NCI-H2171 treated with DMSO at 0.1 percent for 48 hours (cell line): ENCODE measurements around the gene TAF4.
"Not testable (repeated sequence)": the region's sequence is repeated elsewhere in the genome, so short reads cannot be mapped to it uniquely, and the experiment has no call there.

Experiments used
- DNase-seq: peaks from one replicate; lab custom pipeline; 2025; lab: John Stamatoyannopoulos, UW

Gene TAF4

DNA sequence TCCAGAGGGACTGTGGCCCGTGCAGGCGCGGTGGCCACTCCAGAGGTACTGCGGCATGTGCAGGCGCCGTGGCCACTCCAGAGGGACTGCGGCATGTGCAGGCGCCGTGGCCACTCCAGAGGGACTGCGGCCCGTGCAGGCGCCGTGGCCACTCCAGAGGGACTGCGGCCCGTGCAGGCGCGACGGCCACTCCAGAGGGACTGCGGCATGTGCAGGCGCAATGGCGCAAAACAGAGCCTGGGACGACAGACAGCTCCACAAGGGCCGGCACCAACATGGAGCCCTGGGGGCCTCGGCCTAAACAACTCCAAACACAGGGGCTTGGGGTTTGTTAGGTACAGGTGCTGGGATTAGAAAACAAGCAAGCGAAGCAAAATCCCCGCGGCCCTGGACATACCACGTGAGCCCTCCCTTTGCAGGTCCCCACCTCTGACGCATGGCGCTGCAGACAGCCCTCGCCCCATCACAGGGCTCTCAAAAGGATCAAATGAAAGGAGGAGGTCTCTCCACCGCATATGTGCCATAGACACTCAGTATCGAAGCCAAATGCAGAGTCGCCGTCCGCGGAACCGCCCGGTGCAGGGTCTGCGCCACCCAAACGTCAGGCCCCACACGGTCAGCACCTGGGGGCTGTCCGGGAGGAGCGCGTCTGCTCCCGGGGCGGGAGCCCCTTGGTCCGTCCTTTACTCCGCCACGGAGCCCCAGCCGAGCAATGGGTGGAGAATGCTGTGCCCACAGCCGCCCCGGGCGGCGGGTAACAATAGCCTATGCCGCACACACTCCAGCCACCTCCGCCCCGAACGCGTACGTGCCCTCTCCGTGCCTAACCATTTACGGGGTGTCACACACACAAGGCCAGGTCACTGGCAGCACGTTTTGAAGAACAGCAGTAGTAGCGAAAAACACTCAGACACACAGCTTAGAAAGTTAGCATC lies 85.7 kb downstream of the TAF4 start:
- no peak for DNase-seq

DNA sequence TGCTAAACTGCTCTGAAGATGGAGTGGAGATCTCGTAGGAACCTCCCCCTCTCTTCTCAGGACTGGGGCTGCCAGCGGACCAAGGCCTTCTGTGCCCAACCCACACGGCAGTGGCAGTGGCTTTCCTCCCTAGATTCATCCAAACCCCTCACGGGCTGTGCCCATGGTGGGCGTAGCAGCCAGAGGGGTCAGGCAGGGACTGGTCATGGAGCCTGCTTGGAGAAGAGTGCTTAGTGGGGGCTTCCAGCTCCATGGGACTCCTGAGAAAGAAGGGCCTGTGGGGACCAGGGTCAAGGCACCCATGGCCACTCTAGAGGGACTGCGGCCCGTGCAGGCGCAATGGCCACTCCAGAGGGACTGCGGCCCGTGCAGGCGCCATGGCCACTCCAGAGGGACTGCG lies 86.6 kb downstream of the TAF4 start:
- no peak for DNase-seq

DNA sequence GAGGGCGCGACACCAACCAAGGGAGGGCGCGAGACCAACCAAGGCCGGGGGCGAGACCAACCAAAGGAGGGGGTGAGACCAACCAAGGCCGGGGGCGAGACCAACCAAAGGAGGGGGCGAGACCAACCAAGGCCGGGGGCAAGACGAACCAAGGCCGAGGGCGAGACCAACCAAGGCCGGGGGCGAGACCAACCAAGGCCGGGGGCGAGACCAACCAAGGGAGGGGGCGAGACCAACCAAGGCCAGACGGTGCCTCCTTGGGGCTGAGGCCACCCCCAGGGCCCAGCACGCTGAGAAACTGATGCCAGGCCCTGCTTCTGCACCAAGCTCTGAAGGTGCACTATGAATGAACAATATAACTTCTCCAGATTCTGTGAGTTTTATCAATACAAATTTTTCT lies 87.2 kb downstream of the TAF4 start:
- DNase-seq: no peak

DNA sequence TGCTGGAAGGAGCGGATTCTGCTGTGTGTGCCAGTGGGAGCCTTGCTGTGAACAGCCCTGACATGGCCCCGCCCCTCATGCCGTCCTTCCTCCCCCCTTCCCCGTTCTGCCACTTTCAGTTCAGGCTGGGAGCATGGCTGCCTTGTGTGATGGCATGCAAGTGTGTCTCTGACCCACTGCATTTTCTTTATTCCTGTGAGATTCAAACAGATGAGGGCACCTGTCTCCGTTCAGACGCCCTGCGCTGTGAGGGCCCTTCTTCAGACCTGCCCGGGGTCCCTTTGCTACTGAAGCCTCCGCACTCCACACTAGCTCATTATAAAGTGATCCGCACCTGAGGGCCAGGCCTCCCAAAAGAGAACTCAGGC lies 88.3 kb downstream of the TAF4 start:
- no peak for DNase-seq

DNA sequence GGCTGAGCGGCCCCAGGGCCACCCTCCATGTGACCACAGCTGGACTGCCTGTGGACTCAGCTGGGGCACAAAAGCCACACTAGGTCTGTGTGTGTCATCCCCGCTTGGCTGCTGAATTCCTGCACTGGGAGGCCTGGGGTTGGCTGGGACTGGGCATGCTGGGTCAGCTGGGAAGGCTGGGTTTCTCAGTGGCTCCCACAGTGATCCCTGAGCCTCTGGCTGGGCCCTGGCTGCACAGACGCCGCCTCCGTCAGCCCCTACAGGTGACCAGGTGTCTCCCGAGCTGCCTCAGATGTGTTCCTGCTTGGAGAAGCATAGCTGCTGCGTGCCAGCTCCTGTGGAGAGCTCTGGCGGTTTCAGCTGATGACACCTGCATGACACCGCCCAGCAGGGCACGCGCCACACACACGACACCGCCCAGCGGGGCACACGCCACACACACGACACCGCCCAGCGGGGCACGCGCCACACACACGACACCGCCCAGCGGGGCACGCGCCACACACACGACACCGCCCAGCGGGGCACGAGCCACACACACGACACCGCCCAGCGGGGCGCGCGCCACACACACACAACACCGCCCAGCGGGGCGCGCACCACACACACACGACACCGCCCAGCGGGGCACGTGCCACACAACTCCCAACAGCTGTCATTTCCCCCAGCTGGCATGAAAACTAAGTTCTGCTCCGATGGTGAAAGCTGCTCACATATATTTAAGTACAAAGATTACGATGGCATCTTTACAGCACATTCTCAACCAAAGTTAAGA lies 88.8 kb downstream of the TAF4 start:
- DNase-seq: no peak

DNA sequence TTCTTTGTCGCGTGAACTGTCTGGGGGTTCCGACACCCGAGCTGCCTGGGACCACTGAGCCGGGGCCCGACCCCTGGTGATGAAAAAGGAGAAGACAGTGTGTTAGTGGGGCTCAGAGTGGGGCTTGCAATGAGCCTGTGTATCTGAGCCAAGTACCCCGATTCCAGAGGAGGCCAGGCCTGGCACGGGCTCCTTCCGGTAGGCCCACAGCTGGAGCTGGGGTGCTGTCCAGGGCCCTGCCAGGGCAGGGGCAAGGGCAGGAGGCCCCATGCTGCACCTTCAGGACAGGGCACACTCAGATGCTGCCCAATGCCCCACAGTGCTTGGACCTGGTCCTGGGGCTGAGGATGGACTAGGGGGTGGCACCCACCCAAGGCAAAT lies 89.4 kb downstream of the TAF4 start:
- no peak for DNase-seq

DNA sequence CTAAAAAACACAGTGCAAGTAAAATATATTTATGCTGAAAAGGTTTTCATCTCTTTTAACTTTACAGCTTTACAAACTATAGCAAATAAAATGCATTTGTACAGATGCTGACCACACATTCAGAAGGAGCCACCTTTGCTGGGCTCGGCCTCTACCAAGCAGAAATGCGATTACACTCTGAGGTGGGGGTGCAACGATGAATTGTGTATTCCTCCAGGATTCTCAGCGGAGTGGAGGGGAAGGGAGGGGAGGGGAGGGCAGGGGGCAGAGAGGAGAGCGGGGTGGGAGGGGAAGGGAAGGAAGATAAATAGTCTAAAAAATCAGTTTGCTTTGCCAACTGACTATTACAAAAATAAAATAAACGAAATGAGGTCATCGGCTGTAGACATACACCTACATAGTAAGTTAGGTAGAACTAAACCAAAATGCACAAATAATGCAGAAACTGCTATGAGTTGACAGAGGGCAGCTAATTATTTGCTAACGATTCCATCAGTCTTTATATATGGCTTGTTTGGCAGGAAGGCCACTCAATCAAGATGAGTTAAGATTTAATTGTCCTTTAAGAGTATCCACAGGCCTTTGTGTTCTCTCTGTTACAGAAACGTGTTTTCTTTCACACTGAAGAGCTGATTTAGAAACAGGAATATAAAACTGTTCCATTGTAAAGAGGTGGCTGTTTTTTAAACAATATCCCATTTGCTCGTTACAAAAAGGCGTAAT lies 90.1 kb downstream of the TAF4 start:
- no peak for DNase-seq

DNA sequence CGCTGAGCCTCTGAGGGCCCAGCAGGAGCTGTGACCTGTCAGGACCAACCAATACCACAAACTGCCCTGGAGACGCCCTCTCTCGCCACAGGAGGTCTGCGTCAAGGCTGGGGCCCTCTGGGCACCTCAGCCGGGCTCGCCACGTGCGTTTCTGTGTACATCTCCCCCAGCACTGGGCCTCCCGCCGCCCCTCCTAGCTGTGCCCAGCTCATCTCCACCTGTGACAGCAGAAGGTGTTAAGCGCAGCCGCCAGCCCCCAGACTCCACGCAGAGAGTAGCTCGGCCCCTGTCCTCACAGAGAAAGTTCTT lies 91.4 kb downstream of the TAF4 start:
- DNase-seq: no peak

DNA sequence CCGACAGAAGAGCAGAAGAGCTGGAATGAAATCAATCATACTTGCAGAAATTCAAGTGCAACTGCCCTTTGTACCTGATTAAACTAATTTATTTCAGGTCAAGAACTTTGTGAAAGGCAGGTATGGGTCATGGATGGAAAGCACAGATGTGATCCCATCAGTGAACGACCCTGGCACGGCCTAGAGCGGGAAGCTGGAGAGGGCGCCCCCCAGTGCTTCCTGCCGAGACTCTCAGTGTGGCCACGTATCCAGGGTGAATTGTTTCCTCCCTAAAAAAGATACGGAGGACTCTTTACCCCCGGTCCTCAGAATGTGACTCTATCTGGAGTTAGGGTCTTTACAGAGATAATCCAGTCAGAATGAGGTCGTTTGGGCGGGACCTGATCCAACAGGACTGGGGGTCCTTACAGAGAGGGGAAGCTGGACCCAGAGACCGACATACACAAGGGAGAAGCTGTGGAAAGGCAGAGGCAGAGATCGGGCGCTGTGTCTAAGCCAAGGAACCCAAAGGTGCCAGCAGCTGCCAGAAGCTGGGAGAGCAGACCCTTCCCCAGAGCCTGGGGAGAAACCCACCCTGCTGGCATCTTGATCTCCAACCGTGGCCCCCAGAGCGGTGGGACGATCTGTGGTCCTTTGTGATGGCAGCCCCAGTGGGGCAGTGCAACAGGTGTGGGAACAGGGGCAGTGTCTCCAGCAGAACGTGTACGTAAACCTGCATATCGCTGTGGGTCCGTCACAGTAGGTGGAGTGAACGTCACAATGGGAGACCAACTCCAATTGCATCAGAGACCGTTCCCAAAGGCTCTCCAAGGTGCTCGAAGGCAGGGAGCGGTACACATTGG lies 91.9 kb downstream of the TAF4 start:
- DNase-seq: no peak

DNA sequence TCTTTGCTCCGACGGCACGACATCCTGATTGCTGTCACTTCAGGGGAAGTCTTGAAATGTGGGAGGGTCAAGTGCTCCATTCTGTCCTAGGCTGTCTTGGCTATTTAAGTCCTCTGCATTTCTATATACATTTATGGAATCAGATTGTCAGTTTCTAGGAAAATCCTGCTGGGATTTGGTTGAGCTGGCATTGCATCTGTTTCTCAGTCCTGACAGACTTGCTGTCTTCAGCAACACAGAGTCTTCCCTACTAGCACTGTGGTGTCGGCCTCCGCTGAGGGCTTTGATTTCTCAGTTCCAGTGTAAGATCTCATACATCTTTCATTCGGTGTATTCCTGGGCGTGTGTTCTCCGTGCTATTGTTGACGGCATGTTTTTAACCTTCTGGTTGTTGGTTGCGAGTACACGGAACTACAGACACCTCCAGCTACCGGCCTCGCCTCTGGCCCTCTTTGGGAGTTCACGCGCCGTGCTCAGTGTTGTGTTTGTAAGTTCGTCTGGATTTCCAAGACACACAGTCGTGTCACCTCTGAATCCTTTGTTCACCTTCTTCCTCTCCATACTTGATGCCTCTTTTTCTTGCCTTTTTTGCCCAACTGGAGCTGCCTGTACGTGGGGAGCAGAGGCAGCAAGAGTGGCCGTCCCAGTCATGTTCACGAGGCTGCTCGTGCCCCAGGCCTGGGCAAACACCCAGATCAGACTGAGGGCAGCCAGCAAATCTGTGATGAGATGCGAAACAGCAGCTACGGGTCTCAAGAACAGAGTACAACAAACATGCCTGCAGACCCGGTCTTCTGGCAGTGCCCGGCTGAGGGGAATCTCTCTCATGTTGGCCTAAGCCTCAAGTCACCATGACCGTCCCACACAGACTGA lies 92.8 kb downstream of the TAF4 start:
- DNase-seq: no peak

DNA sequence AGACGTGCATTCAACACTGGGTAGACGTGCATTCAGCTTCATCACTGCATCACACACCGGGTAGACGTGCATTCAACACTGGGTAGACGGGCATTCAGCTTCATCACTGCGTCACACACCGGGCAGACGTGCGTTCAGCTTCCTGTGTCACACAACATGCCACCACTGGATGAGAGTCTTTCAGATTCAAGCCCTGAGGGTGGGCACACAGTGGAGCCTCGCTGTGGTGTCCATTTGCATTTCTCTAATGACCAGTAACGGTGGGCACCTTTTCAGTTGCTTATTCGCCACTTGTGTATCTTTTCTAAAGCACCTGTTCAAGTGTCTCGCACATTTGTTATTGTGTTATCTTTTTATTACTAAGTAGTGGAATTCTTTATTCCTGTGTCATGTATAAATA lies 94.1 kb downstream of the TAF4 start:
- not testable (repeated sequence) for DNase-seq

DNA sequence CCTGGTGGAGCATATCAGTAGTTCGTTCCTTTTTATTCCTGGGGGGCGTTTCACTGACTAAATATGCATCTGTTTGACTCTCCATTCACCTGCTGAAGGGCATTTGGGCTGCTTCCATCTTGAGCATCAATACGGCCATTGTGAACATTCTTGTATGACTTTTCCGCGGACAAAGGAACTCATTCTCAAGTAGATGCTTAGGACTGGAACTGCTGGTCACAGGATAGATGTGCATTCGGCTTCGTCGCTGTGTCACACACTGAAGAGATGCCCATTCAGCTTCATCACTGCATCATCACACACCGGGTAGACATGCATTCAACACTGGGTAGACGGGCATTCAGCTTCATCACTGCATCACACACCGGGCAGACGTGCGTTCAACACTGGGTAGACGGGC lies 95.3 kb downstream of the TAF4 start:
- DNase-seq: no peak

DNA sequence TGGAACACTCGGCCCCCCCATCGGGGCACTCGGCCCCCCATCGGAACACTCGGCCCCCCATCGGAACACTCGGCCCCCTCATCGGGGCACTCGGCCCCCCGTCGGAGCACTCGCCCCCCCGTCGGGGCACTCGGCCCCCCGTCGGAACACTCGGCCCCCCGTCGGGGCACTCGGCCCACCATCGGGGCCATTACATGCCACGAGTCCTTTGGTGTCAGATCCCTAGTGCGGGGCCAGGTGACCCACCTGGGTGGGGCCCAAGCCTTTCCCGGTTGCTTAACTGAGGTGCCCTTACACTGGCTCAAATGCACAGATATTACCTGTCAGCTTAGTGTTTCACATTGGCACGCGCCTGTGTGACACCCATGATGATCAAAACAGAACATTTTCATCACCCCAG lies 95.9 kb downstream of the TAF4 start:
- DNase-seq: no peak

DNA sequence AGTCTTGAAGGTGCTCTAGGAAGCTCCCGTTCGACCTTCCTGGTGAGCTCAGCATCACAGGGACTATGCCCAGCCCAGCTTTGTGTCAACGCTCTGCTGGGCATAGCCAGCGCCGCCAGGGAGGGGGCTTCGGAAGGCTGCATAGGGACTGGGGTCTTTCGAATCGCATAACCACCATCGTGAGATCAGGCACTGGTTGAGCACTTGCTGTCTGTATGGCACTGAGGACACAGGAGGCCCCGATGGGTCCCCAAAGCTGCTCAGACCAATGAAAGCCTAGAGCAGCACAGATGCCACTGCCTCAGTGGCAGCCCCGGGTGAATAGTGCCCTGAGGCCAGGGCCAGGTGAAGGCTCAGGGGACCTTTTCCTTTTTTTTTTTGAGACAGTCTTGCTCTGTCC lies 96.7 kb downstream of the TAF4 start:
- no peak for DNase-seq

DNA sequence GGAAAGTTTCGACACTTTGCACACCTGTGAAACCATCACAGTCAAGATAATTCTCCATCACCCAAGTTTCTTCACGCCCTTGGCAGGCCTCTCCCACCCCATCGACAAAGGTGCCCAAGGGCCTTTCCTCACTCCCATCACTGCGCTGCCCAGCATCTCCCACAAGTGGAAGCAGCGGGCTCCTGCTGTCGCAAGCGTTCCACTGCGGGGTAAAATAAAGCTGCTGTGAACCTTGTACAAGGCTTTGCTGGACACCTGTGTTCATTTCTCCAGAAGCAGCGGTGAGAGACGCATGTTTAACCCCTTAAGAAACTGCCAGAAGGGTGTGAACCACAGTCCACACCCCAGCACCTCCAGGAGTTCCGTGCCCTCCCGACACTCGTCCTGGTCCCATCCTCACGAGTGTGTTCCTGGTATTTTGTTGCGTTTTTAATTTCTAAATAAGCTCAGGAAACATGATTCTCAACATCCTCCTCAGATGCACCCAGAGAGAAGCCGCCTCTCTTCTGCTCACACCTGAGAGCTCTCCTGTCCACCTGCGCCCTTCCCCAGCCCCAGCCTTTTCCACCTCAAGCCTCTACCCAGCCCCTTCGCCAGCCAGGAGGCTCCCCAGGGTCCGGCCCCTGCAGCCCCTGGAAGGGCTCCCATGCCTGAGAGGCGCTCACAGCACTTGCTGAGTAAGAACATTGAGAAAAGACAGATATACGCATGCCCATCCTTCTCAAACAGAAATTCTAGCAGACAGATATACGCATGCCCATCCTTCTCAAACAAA lies 97.5 kb downstream of the TAF4 start:
- DNase-seq: no peak

DNA sequence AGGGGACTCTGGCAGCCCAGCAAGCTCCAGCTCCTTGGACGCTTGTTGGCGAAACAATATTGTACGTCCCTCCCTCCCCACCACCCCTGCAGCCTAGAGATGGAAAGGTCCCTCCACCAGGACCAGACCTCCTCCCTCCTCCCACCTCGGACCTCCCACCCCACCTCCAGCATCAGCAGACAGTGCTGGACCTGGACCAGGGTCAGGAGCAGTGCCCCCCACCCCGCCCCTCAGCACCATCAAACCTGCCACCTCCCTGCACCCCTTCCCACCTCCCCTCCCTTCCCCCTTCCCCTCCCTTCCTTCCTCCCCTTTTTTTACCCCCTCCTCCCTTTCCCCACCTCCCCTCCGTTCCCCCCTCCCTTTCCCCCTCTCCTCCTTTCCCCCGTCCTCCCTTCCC lies 98.4 kb downstream of the TAF4 start:
- no peak for DNase-seq

DNA sequence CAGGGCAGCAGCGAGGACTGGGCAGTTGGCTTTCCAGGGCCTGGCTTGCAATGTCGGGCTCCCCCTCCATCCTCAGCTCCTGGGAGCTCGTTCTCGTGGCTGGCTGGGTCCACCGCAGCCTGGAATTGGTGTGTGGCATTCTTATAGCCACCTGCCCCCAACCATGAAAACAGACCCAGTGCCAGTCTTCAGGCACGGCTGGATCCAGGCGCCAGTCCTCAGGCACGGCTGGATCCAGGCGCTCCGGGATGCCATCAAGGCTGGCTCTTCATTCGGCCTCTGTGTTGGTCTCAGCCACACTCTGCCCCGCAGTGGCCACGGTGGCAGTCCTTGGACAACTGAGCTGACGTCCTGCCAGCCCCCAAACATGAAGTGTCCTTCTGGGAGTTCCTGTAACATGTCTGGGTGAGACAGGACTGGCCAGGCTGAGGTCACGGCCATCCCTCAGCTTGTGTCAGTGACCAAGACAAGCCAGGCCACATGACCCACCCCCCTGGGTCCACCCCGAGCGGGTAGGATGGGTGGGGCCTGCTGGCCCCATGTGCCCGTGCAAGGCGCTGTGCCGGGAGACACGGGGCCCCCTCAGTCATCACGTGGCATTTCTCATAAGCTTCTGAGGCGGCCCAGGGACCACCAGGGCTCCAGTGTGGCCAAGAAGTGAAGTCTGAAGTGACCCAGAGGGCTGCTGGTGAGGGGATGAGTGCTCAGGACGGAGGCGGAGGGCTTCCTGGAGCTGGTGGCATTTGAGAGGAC lies 99.0 kb downstream of the TAF4 start:
- DNase-seq: no peak

DNA sequence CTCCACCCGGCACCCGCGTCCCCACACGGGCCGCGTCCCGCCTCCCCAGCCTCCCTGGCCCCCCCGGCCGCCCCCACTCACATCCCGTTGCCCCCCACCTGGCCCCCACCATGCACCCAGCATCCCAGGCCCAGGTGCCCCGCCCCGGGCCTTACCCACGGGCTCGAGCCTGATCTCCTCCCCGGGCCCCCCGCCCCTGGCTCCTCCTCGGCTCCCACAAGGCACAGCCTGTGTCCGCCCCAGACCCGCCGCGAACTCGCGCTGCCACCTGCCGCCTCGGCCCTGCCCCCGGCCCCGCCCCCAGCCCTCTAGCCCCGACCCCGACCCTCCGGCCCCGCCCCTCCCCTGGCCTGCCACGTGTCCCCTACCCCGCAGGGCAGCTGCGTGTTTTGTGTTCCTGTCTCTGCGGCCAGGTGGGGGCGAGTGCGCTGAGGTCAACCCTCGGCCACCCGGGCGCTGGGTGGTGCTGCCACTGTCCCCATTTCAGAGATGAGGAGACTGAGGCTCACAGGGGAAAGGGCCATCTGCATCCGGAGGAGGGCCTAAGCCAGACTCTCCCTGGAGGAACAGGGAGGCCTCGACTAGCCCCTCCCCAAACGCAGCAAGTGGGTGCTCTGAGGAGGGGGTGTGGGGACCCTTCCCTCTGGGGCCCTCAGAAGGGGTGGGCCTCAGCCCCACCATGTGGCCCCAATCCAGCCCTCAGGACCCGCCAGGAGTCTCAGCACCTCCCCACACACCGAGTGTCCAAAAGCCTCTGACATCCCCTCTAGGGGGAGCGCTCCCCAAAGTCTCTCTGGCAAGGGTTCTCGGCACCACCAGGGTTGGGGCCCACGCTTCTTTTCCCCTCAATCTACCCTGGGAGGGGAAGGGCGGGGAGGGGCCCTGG lies 99.8 kb downstream of the TAF4 start:
- DNase-seq: no peak
